Measurements from ENCODE around the gene CFAP43. TPM values are rescaled to one million over a fixed set of nuclear protein-coding genes. Genes with fewer than 3 reads are reported as not detected.

CFAP43 gene
- total and polyA plus RNA-seq, 10 of the 15 experiments (the other 5 are each of a cell fraction or from before 2014, with no cell fraction given): 0.06 to 0.14 (median 0.10) TPM; not detected in 5

GRCh38 chr10:104123397-104123796 is 108.8 kb downstream of the CFAP43 start:
- ATAC-seq (no peak), DNase-seq (ENCODE audit: low read depth, low spot score) (no peak), FAIRE-seq (peak; percentile 80)
- H4K20me1 ChIP-seq (ENCODE audit: control insufficient read depth, insufficient read depth): no peaks in the 10 kb centered on the region
- ChIA-PET SMC1A (ENCODE audit: uncharacterized antibody, unreplicated experiment) (interaction anchor here (0.7 to 6.3 kb wide), 32 partner anchors 13 to 237 kb away, joined by 3 to 58 read pairs (median 5); partner anchors contain the start of gene SLK), CTCF (interaction anchor here (0.7 to 9.4 kb wide), 28 partner anchors 11 to 411 kb away, joined by 3 to 151 read pairs (median 5); no protein-coding TSS in a partner anchor), POLR2A (interaction anchor here (1.2 to 4.3 kb wide), 7 partner anchors 11 to 432 kb away, joined by 3 to 36 read pairs (median 7); partner anchors contain the start of gene STN1), RAD21 (ENCODE audit: unreplicated experiment) (interaction anchor here (1.0 to 6.2 kb wide), 21 partner anchors 10 to 236 kb away, joined by 3 to 46 read pairs (median 5); no protein-coding TSS in a partner anchor)
- H3K36me3 ChIP-seq (ENCODE audit: control insufficient read depth in 2 of 2, insufficient read depth in 2 of 2, low read length in 1 of 2): no peaks in the 10 kb centered on the region
- no peak overlapping the region for H3K27ac ChIP-seq (ENCODE audit: control insufficient read depth, insufficient read depth)
- peak overlapping the region; percentile 78 for H3K4me2 ChIP-seq (ENCODE audit: control insufficient read depth, insufficient read depth)
- intact Hi-C loops (cut with micrococcal nuclease; ENCODE audit: unreplicated experiment): loop anchor here (5.0 to 10.0 kb wide), 5 partner anchors 141 to 429 kb away; partner anchors contain the start of genes CFAP58, GSTO2 and STN1
- H3K27me3 ChIP-seq (replicated peaks in 1 of 2; ENCODE audit: control insufficient read depth in 2 of 2, insufficient read depth in 2 of 2, low read length in 1 of 2): no peaks in the 10 kb centered on the region
- WGBS (ENCODE audit: insufficient coverage, insufficient replicate concordance, low lambda C conversion rate, missing lambda C conversion rate): 96% methylated on average over 1 of the region's 1 CpG
- H2AFZ ChIP-seq (ENCODE audit: control insufficient read depth, low read depth, low read length): no peak overlapping the region
- no peaks in the 10 kb centered on the region for H3K9me3 ChIP-seq (replicated peaks; ENCODE audit: control insufficient read depth, insufficient read depth, low read length)
- no peak overlapping the region for H3K9ac ChIP-seq (ENCODE audit: control insufficient read depth, insufficient read depth, low read length)
- no TSS peak for BruUV-seq (replicated peaks)
- no peak overlapping the region; the same call in 1 of the 2 replicates for H3K4me3 ChIP-seq
- peaks cover 8% of the 10 kb centered on the region; the same call in 1 of the 2 replicates for H3K79me2 ChIP-seq (ENCODE audit: control insufficient read depth, insufficient read depth, low read length)
- in situ Hi-C loops (cut with MboI): loop anchor here (5.0 kb wide), 1 partner anchor 156 kb away; the partner anchor contains the start of gene SLK
- no peak for TF ChIP-seq ZNF274 (IDR thresholded peaks at IDR 0.05; ENCODE audit: insufficient read depth, insufficient read length)
- no peak for TF ChIP-seq BCLAF1 (IDR thresholded peaks at IDR 0.05)
- peak; percentile 43; the same call in 1 of the 2 replicates for TF ChIP-seq SMC3 (IDR thresholded peaks at IDR 0.05; ENCODE audit: borderline replicate concordance, low read length)
- peak; percentile 29 to 60 (median 30); a peak in 4 of 6 replicates for TF ChIP-seq CTCF (IDR thresholded peaks at IDR 0.05 in 2 of 3, conservative IDR thresholded peaks at IDR 0.05 in 1 of 3; ENCODE audit: control insufficient read depth in 2 of 3, extremely low read depth in 1 of 3, insufficient read depth in 1 of 3, low read depth in 3 of 3, low read length in 3 of 3)
- TF ChIP-seq SKIL (IDR thresholded peaks at IDR 0.05; ENCODE audit: low read depth, poor library complexity, severe bottlenecking): peak; percentile 20
- peak; percentile 45 for TF ChIP-seq RAD21 (IDR thresholded peaks at IDR 0.05; ENCODE audit: insufficient read depth, low read depth, low read length)
- H3K4me1 ChIP-seq (ENCODE audit: control insufficient read depth, insufficient read depth, low read length): peaks cover 11% of the 10 kb centered on the region; the same call in 1 of the 2 replicates

All from GM12878 (cell line).